ENCODE results near the gene ZFYVE1. TPM values are rescaled to one million over a fixed set of nuclear protein-coding genes. Genes with fewer than 3 reads are reported as not detected.

ZFYVE1 gene
- total and polyA plus RNA-seq, 2 experiments from 2014 or later, result 15.3 TPM

DNA sequence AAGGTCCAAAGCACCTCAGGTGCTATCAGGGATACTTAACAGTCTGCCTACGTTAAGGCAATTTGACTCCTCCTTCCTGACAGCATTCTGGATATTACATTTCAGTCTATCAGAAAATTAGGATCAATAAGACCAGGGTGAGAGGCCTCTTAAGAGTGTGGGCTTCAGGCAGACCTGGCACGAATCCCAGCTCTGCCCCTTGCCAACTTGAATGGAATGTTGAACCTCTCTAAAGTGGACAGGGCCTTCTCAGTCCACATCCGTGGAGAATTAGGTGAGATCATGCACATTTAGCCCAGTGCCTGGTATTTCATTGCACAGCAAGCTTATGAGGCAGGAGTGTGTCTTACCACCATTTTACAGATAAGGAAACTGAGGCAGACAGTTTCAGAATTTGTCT is 74.7 kb downstream of the ZFYVE1 start:
- Histone ChIP-seq H3K27me3 (no peaks in the 10 kb centered on the region), H3K4me3 (no peak overlapping the region), H4K20me1 (ENCODE audit: insufficient read depth, poor library complexity, severe bottlenecking) (no peaks in the 10 kb centered on the region), H3K36me3 (replicated peaks; ENCODE audit: insufficient read depth, low read depth) (no peaks in the 10 kb centered on the region), H3K4me2 (no peak overlapping the region), H3K9me2 (replicated peaks; ENCODE audit: insufficient read depth) (no peaks in the 10 kb centered on the region), H3K27ac (no peak overlapping the region), H3K4me1 (ENCODE audit: insufficient read depth) (no peaks in the 10 kb centered on the region), H3K9me3 (ENCODE audit: low read depth) (no peaks in the 10 kb centered on the region), H2AFZ (no peak overlapping the region), H3K79me2 (no peaks in the 10 kb centered on the region)
- DNase-seq (ENCODE audit: low spot score), result no peak
- WGBS (ENCODE audit: low lambda C conversion rate, missing lambda C conversion rate), result 86% methylated on average over 3 of the region's 3 CpGs
- TF ChIP-seq, protein P1, sequence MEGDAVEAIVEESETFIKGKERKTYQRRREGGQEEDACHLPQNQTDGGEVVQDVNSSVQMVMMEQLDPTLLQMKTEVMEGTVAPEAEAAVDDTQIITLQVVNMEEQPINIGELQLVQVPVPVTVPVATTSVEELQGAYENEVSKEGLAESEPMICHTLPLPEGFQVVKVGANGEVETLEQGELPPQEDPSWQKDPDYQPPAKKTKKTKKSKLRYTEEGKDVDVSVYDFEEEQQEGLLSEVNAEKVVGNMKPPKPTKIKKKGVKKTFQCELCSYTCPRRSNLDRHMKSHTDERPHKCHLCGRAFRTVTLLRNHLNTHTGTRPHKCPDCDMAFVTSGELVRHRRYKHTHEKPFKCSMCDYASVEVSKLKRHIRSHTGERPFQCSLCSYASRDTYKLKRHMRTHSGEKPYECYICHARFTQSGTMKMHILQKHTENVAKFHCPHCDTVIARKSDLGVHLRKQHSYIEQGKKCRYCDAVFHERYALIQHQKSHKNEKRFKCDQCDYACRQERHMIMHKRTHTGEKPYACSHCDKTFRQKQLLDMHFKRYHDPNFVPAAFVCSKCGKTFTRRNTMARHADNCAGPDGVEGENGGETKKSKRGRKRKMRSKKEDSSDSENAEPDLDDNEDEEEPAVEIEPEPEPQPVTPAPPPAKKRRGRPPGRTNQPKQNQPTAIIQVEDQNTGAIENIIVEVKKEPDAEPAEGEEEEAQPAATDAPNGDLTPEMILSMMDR (IDR thresholded peaks at IDR 0.05; ENCODE audit: poor library complexity), result no peak
- no peak for TF ChIP-seq EZH2 (IDR thresholded peaks at IDR 0.05; ENCODE audit: borderline replicate concordance)
- no peak for TF ChIP-seq EZH2phosphoT487 (IDR thresholded peaks at IDR 0.05; ENCODE audit: low read depth, severe bottlenecking, unreplicated experiment)

DNA sequence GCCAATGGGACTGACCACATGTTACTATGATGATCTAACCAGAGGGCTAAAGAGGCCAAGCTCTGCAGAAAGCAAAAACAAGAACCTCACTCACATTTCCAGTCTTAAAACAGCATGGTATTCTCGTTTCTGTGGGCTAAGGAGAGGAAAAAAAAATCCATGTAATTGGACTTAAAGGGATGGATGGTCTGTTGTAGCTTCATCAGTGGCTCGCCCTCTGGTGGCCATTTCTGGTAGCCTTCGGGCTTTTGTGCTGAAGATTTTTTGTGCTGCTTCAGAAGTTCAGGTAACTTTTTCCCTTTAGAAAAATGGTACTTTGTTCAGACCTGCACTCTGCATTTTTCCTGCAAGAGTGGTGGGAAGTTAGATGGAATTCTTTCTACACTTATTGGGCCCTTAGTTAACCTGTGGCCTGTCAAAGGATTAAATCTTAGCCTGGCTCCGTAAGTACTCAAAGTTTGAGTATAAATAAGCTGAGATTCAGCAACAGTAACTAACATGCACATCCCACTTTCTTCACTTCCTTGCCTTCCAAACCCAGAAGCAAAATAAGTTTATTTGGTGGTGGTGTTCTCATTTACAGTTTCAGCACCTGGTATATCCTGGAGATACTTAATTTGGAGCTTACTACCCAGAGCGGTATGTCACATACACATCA is 78.3 kb downstream of the ZFYVE1 start:
- TF ChIP-seq EZH2phosphoT487 (IDR thresholded peaks at IDR 0.05; ENCODE audit: low read depth, severe bottlenecking, unreplicated experiment) (no peak), EZH2 (IDR thresholded peaks at IDR 0.05; ENCODE audit: borderline replicate concordance) (no peak)
- TF ChIP-seq, protein P1 (IDR thresholded peaks at IDR 0.05; ENCODE audit: poor library complexity), result peak; percentile 80
- Histone ChIP-seq H3K36me3 (replicated peaks; ENCODE audit: insufficient read depth, low read depth) (no peaks in the 10 kb centered on the region), H3K27ac (no peak overlapping the region), H4K20me1 (ENCODE audit: insufficient read depth, poor library complexity, severe bottlenecking) (no peaks in the 10 kb centered on the region), H3K9me2 (replicated peaks; ENCODE audit: insufficient read depth) (no peaks in the 10 kb centered on the region), H3K9me3 (ENCODE audit: low read depth) (no peaks in the 10 kb centered on the region), H3K4me3 (no peak overlapping the region), H2AFZ (no peak overlapping the region), H3K4me2 (no peak overlapping the region), H3K79me2 (no peaks in the 10 kb centered on the region), H3K4me1 (ENCODE audit: insufficient read depth) (no peaks in the 10 kb centered on the region), H3K27me3 (no peaks in the 10 kb centered on the region)
- 44% methylated on average over 5 of the region's 5 CpGs for WGBS (ENCODE audit: low lambda C conversion rate, missing lambda C conversion rate)
- DNase-seq (ENCODE audit: low spot score), result peak; percentile 79

DNA sequence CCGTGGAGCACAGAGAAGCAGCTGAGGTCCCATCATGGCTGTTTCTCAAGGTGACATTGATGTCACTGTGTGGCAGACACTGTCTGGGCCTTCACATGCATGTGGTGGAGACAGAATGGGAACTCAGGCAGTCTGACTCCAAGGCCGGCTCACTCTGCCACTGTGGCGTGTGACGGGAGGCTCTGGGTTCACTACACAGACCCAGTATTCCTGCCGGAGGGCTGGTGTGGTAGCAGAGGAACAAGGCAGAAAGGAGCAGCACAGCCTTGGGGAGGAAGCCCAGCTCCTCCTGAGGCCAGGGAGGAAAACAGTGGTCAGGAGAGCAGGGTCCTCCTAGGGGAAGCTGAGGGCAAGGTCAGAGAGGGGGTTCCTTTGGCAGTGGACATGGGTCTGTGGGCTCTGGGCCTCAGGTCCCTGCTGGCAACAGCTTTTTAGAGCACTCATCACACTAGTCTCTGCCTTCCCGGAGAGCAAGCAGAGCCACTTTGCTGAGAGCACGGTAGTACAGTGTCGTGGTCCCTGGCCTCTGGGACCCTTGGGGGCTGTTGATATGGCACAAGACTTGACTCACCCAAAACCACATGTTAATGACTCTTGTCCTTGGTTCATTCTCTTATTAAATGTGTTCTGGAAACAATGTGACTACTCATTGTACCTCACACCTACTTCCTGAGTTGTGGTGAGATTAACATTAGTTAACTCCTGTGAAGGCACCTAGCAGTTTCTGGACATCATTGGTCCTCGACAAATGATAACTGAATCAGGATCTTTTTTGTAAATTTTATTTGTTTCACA is 79.3 kb downstream of the ZFYVE1 start:
- H3K36me3 ChIP-seq (replicated peaks; ENCODE audit: insufficient read depth, low read depth), result no peaks in the 10 kb centered on the region
- no peak overlapping the region for H3K4me2 ChIP-seq
- H4K20me1 ChIP-seq (ENCODE audit: insufficient read depth, poor library complexity, severe bottlenecking), result no peaks in the 10 kb centered on the region
- no peak overlapping the region for H2AFZ ChIP-seq
- no peak overlapping the region for H3K27ac ChIP-seq
- H3K9me2 ChIP-seq (replicated peaks; ENCODE audit: insufficient read depth), result no peaks in the 10 kb centered on the region
- no peaks in the 10 kb centered on the region for H3K79me2 ChIP-seq
- TF ChIP-seq EZH2phosphoT487 (IDR thresholded peaks at IDR 0.05; ENCODE audit: low read depth, severe bottlenecking, unreplicated experiment), result no peak
- TF ChIP-seq, protein P1 (IDR thresholded peaks at IDR 0.05; ENCODE audit: poor library complexity), result no peak
- no peaks in the 10 kb centered on the region for H3K4me1 ChIP-seq (ENCODE audit: insufficient read depth)
- no peaks in the 10 kb centered on the region for H3K27me3 ChIP-seq
- WGBS (ENCODE audit: low lambda C conversion rate, missing lambda C conversion rate), result 95% methylated on average over 9 of the region's 9 CpGs
- no peak overlapping the region for H3K4me3 ChIP-seq
- H3K9me3 ChIP-seq (ENCODE audit: low read depth), result no peaks in the 10 kb centered on the region
- DNase-seq (ENCODE audit: low spot score), result no peak
